Endothelial cell of umbilical vein (primary cell): ENCODE measurements around the gene CAPNS1. TPM values are rescaled to one million over a fixed set of nuclear protein-coding genes. Genes with fewer than 3 reads are reported as not detected.

Experiments
- BruUV-seq: library from RNA; stranded (reverse); fragments of 400-500 nt; replicated peaks from 2 replicates; lab custom pipeline; 2021; lab: Mats Ljungman, UMichigan
- CTCF ChIA-PET: fragments of 300-600, 350-600 bp; sonication (Branson Sonifier 250); formaldehyde crosslinking; loops from one replicate; lab custom pipeline; 2021; ENCODE audit warnings: antibody characterized with exemption, inconsistent platforms; lab: Charles Lee
- POLR2A ChIA-PET: fragments of 300-600, 350-600 bp; sonication (Branson Sonifier 250); formaldehyde crosslinking; loops from one replicate; lab custom pipeline; 2021; ENCODE audit warnings: antibody characterized with exemption, inconsistent platforms; lab: Charles Lee
- DNase-seq: peaks from one replicate; pipeline ENCODE4 v3.0.0-alpha.2; 2011; ENCODE audit warnings: low read depth, low spot score
- FAIRE-seq: peaks from 2 replicates; lab custom pipeline; 2011; peaks lifted over from hg19 to GRCh38; lab: Jason Lieb, UNC
- H2AFZ ChIP-seq: 2 replicates; pipeline ENCODE4 v1.6.0; 2012; ENCODE audit warnings: low read depth, low read length, control low read depth, inconsistent platforms
- H3K27ac ChIP-seq: 2 replicates; pipeline ENCODE4 v1.5.1; 2011; ENCODE audit warnings: low read depth, mild to moderate bottlenecking, control low read depth, low read length, moderate library complexity; ENCODE audit not compliant: insufficient read depth
- H3K27me3 ChIP-seq, 2 experiments: 2 replicates each; pipeline versions ENCODE4 v1.6.0 to v1.6.1; 2011; ENCODE audit warnings: low read length in 2 of 2, mixed read lengths in 1 of 2; ENCODE audit not compliant: control insufficient read depth in 2 of 2, insufficient read depth in 2 of 2
- H3K36me3 ChIP-seq, 2 experiments: 2 replicates in 1 of 2; 3 replicates in 1 of 2; pipeline ENCODE4 v1.5.1; 2011; ENCODE audit warnings: low read length in 2 of 2, mild to moderate bottlenecking in 1 of 2, moderate library complexity in 1 of 2; ENCODE audit not compliant: control insufficient read depth in 2 of 2, insufficient read depth in 2 of 2; ENCODE audit errors: extremely low read depth in 1 of 2
- H3K4me1 ChIP-seq: 3 replicates; pipeline ENCODE4 v1.5.1; 2011; ENCODE audit warnings: mild to moderate bottlenecking, low read length; ENCODE audit not compliant: control insufficient read depth, insufficient read depth; ENCODE audit errors: extremely low read depth
- H3K4me2 ChIP-seq: 2 replicates; pipeline ENCODE4 v1.6.1; 2011; ENCODE audit warnings: low read length, control low read depth, mixed read lengths; ENCODE audit not compliant: insufficient read depth
- H3K4me3 ChIP-seq, 3 experiments: fragments of 200-600 bp in 1 of 3; sonication (generic), shearing (Covaris generic) in 1 of 3; replicated peaks in 1 of 3; 2 replicates each; pipeline ENCODE4 v1.5.1; 2011 to 2016; ENCODE audit warnings: control low read depth in 3 of 3, low read length in 3 of 3, mild to moderate bottlenecking in 2 of 3, inconsistent platforms in 1 of 3, low read depth in 1 of 3, moderate library complexity in 1 of 3; ENCODE audit not compliant: insufficient read depth in 1 of 3
- H3K79me2 ChIP-seq: 2 replicates; pipeline ENCODE4 v1.6.0; 2012; ENCODE audit warnings: low read length, inconsistent platforms; ENCODE audit not compliant: control insufficient read depth, insufficient read depth
- H3K9ac ChIP-seq: replicated peaks from 2 replicates; pipeline ENCODE3; 2011; ENCODE audit warnings: low read length, control low read depth; ENCODE audit not compliant: insufficient read depth; ENCODE audit errors: extremely low read depth
- H3K9me1 ChIP-seq: replicated peaks from 3 replicates; pipeline ENCODE4 v1.6.0; 2011; ENCODE audit warnings: mild to moderate bottlenecking, low read length; ENCODE audit not compliant: control insufficient read depth, insufficient read depth; ENCODE audit errors: extremely low read depth
- H3K9me3 ChIP-seq: replicated peaks from 2 replicates; pipeline ENCODE4 v1.5.1; 2012; ENCODE audit warnings: low read length, inconsistent platforms; ENCODE audit not compliant: control insufficient read depth, insufficient read depth
- H4K20me1 ChIP-seq: replicated peaks from 2 replicates; pipeline ENCODE3; 2011; ENCODE audit warnings: mild to moderate bottlenecking, low read length; ENCODE audit not compliant: control insufficient read depth, insufficient read depth; ENCODE audit errors: extremely low read depth
- CTCF ChIP-seq, 2 donors: IDR thresholded peaks; 1 replicate in 1 of 2; 2 replicates in 1 of 2; pipeline ENCODE4 v1.5.1; 2011; ENCODE audit warnings: low read length in 2 of 2, mild to moderate bottlenecking in 2 of 2, moderate library complexity in 2 of 2, control low read depth in 1 of 2, inconsistent platforms in 1 of 2, low read depth in 1 of 2; ENCODE audit not compliant: insufficient read depth in 1 of 2; ENCODE audit errors: extremely low read depth in 1 of 2
- EZH2 ChIP-seq: IDR thresholded peaks from 2 replicates; pipeline ENCODE4 v1.6.1; 2012; ENCODE audit warnings: borderline replicate concordance, low read depth, mild to moderate bottlenecking, moderate library complexity, low read length, inconsistent platforms; ENCODE audit not compliant: severe bottlenecking
- FOS ChIP-seq: IDR thresholded peaks from 2 replicates; pipeline ENCODE4 v1.6.1; 2011; ENCODE audit warnings: mild to moderate bottlenecking, low read length, moderate library complexity, borderline replicate concordance; ENCODE audit not compliant: insufficient read depth
- GATA2 ChIP-seq: IDR thresholded peaks from 2 replicates; pipeline ENCODE4 v1.7.0; 2011; ENCODE audit warnings: low read depth, mild to moderate bottlenecking, moderate library complexity, mixed read lengths, low read length; ENCODE audit not compliant: insufficient read length, insufficient read depth
- JUN ChIP-seq: IDR thresholded peaks from 2 replicates; pipeline ENCODE4 v1.6.1; 2011; ENCODE audit warnings: borderline replicate concordance, low read depth; ENCODE audit not compliant: insufficient read length, insufficient read depth
- MAX ChIP-seq: IDR thresholded peaks from 2 replicates; pipeline ENCODE4 v1.6.1; 2011; ENCODE audit not compliant: insufficient read depth, insufficient read length
- MYC ChIP-seq: IDR thresholded peaks from one replicate; pipeline ENCODE4 v1.6.1; 2011; ENCODE audit warnings: mild to moderate bottlenecking, low read depth, low read length
- POLR2A ChIP-seq: IDR thresholded peaks from 2 replicates; pipeline ENCODE4 v1.6.1; 2012; ENCODE audit warnings: low read depth, mild to moderate bottlenecking, control low read depth, low read length
- POLR2AphosphoS5 ChIP-seq: IDR thresholded peaks from 2 replicates; pipeline ENCODE4 v1.6.1; 2012; ENCODE audit warnings: low read depth, mild to moderate bottlenecking, control low read depth, low read length, moderate library complexity; ENCODE audit not compliant: insufficient read depth
- dilution Hi-C: fragments of 300-500 bp; cut with MboI; formaldehyde crosslinking; loops from one replicate; pipeline ENCODE4 v1.15.0; 2019; ENCODE audit warnings: low sequenced_read_pairs; ENCODE audit not compliant: extremely low pct_ligation_motif_present
- intact Hi-C: fragments of 100-400 bp; cut with micrococcal nuclease; formaldehyde crosslinking; loops from one replicate; pipeline ENCODE4 v1.10.0; 2022
- polyA plus RNA-seq, 4 experiments: library from polyadenylated mRNA; depleted of rRNA in 3 of 4; stranded (reverse) in 3 of 4; unstranded in 1 of 4; fragments of >200 nt; gene quantifications; 2 replicates each; pipeline versions ENCODE4 v1.2.1 to v1.2.3, GENCODE V29; 2011 to 2012; ENCODE audit warnings: missing spikeins in 1 of 4
- total RNA-seq: library from RNA; stranded (reverse); gene quantifications from 2 replicates; pipeline ENCODE4 v1.2.3, GENCODE V29; 2021

The CAPNS1 gene
- total and polyA plus RNA-seq, 2 donors (not counting 3 experiments of a cell fraction or from before 2014, with no cell fraction given): 777 to 1,095 TPM

- Histone ChIP-seq H3K9me3 (no peaks in the 10 kb centered on the region), H3K36me3 (peaks cover 3 to 5% of the 10 kb centered on the region in 2 experiments), H3K4me1 (no peaks in the 10 kb centered on the region), H2AFZ (no peak overlapping the region), H3K9ac (no peak overlapping the region), H3K9me1 (no peaks in the 10 kb centered on the region), H3K79me2 (no peaks in the 10 kb centered on the region), H3K27ac (no peak overlapping the region), H4K20me1 (no peaks in the 10 kb centered on the region), H3K27me3 (no peaks in the 10 kb centered on the region), H3K4me3 (no peak overlapping the region), H3K4me2 (no peak overlapping the region)
- dilution Hi-C loops: no loop called here
- BruUV-seq: no TSS peak
- intact Hi-C loops: no loop called here
- POLR2A ChIA-PET: no interaction called here
- TF ChIP-seq POLR2AphosphoS5 (no peak), MYC (no peak), JUN (no peak), FOS (no peak), MAX (no peak), EZH2 (no peak), CTCF (IDR thresholded peaks at IDR 0.05; ENCODE audit: extremely low read depth in 1 of 2, insufficient read depth in 1 of 2, low read depth in 1 of 2, low read length in 2 of 2) (no peak), POLR2A (no peak), GATA2 (no peak)
- FAIRE-seq (no peak), DNase-seq (no peak)
- CTCF ChIA-PET: no interaction called here
Measured at GRCh38 chr19:36093146-36093662, 46.7 kb upstream of the CAPNS1 start.
